Activated CD8-positive, alpha-beta memory T cell treated with anti-CD3 and anti-CD28 coated beads for 24 hours (primary cell): ENCODE results near the gene C20orf141.
"Not testable (repeated sequence)": the region's sequence is repeated elsewhere in the genome, so short reads cannot be mapped to it uniquely, and the experiment has no call there.

Experiments used
- DNase-seq: peaks from one replicate; pipeline ENCODE4 v3.0.0-alpha.2; 2020

Gene C20orf141

GRCh38 chr20:2820896-2821869 is 6.4 kb downstream of the C20orf141 start:
- DNase-seq, result peak; percentile 57

GRCh38 chr20:2822073-2822472 is 7.3 kb downstream of the C20orf141 start:
- peak; percentile 67 for DNase-seq

GRCh38 chr20:2825761-2826160 is 11.0 kb downstream of the C20orf141 start:
- DNase-seq, result no peak

- DNase-seq, result no peak
Measured at GRCh38 chr20:2826655-2827054, 11.9 kb downstream of the C20orf141 start.

- no peak for DNase-seq
Measured at GRCh38 chr20:2829376-2829775, 14.6 kb downstream of the C20orf141 start.

- DNase-seq, result not testable (repeated sequence)
Measured at GRCh38 chr20:2831206-2831605, 16.4 kb downstream of the C20orf141 start.

GRCh38 chr20:2833761-2834160 is 19.0 kb downstream of the C20orf141 start:
- DNase-seq, result no peak

- DNase-seq, result no peak
Measured at GRCh38 chr20:2834401-2835110, 19.8 kb downstream of the C20orf141 start.

GRCh38 chr20:2835331-2835796 is 20.6 kb downstream of the C20orf141 start:
- no peak for DNase-seq

GRCh38 chr20:2836035-2836434 is 21.2 kb downstream of the C20orf141 start:
- no peak for DNase-seq

- DNase-seq, result no peak
Measured at GRCh38 chr20:2837221-2837960, 22.6 kb downstream of the C20orf141 start.

GRCh38 chr20:2838170-2838797 is 23.5 kb downstream of the C20orf141 start:
- DNase-seq, result peak; percentile 55

- no peak for DNase-seq
Measured at GRCh38 chr20:2838847-2839671, 24.3 kb downstream of the C20orf141 start.

- no peak for DNase-seq
Measured at GRCh38 chr20:2839732-2840137, 24.9 kb downstream of the C20orf141 start.

GRCh38 chr20:2840138-2840966 is 25.6 kb downstream of the C20orf141 start, which contains the start of the genes PCED1A and VPS16:
PCED1A (minus strand) TSS chr20:2840655; CDS start chr20:2839912, 743 bp downstream.
VPS16 (plus strand) TSS chr20:2840745; CDS start chr20:2840775, 30 bp downstream.
- peak; percentile 98 for DNase-seq

- DNase-seq, result no peak
Measured at GRCh38 chr20:2840967-2841531, 26.3 kb downstream of the C20orf141 start.

GRCh38 chr20:2845607-2846006 is 30.8 kb downstream of the C20orf141 start:
- DNase-seq, result no peak

GRCh38 chr20:2846698-2847097 is 31.9 kb downstream of the C20orf141 start:
- no peak for DNase-seq

GRCh38 chr20:2847802-2848201 is 33.0 kb downstream of the C20orf141 start:
- no peak for DNase-seq

- no peak for DNase-seq
Measured at GRCh38 chr20:2849529-2849928, 34.7 kb downstream of the C20orf141 start.
